ACC112 (cell line): ENCODE results near the gene POMT2.

ENCODE experiments used
- H2AFZ ChIP-seq: fragments of 200-600 bp; sonication (generic); one replicate; pipeline ENCODE4 v1.6.0; 2017; ENCODE audit warnings: antibody characterized with exemption, low read length; ENCODE audit not compliant: unreplicated experiment
- H3K27ac ChIP-seq: fragments of 200-600 bp; sonication (generic); 2 replicates; pipeline ENCODE4 v1.5.1; 2014; ENCODE audit warnings: low read depth, mild to moderate bottlenecking, antibody characterized with exemption, low read length, moderate library complexity
- H3K27me3 ChIP-seq: fragments of 200-600 bp; sonication (generic); 2 replicates; pipeline ENCODE4 v1.6.1; 2014; ENCODE audit warnings: mild to moderate bottlenecking, antibody characterized with exemption, low read length, moderate library complexity, mixed read lengths; ENCODE audit not compliant: insufficient read depth
- H3K36me3 ChIP-seq: fragments of 200-600 bp; sonication (generic); 2 replicates; pipeline ENCODE4 v1.6.1; 2016; ENCODE audit warnings: mild to moderate bottlenecking, antibody characterized with exemption, low read length, moderate library complexity, mixed read lengths; ENCODE audit not compliant: insufficient read depth
- H3K4me1 ChIP-seq: fragments of 200-600 bp; sonication (generic); one replicate; pipeline ENCODE4 v1.6.1; 2016; ENCODE audit warnings: low read length, mixed read lengths; ENCODE audit not compliant: insufficient read depth, unreplicated experiment, control insufficient read depth
- H3K4me3 ChIP-seq: fragments of 200-600 bp; sonication (generic); 2 replicates; pipeline ENCODE4 v1.5.1; 2014; ENCODE audit warnings: mild to moderate bottlenecking, low read depth, low read length
- H3K79me2 ChIP-seq: fragments of 200-600 bp; sonication (generic); one replicate; pipeline ENCODE4 v1.6.0; 2016; ENCODE audit warnings: low read length; ENCODE audit not compliant: control insufficient read depth, unreplicated experiment, insufficient read depth

POMT2 gene

GRCh38 chr14:77239412-77239811 is 81.3 kb downstream of the POMT2 start:
- Histone ChIP-seq H3K4me3 (no peak overlapping the region), H3K4me1 (no peaks in the 10 kb centered on the region), H3K79me2 (no peaks in the 10 kb centered on the region), H3K27me3 (peaks cover 37% of the 10 kb centered on the region; the same call in 1 of the 2 replicates), H2AFZ (no peak overlapping the region), H3K27ac (no peak overlapping the region), H3K36me3 (no peaks in the 10 kb centered on the region)

- no peaks in the 10 kb centered on the region for H3K79me2 ChIP-seq
- no peaks in the 10 kb centered on the region for H3K36me3 ChIP-seq
- H2AFZ ChIP-seq, result no peak overlapping the region
- peaks cover 33% of the 10 kb centered on the region; the same call in 1 of the 2 replicates for H3K27me3 ChIP-seq
- no peaks in the 10 kb centered on the region for H3K4me1 ChIP-seq
- H3K4me3 ChIP-seq, result no peak overlapping the region
- H3K27ac ChIP-seq, result no peak overlapping the region
Observed at GRCh38 chr14:77238996-77239395, 81.7 kb downstream of the POMT2 start.

- Histone ChIP-seq H3K4me1 (no peaks in the 10 kb centered on the region), H3K27ac (no peak overlapping the region)
Observed at GRCh38 chr14:77238356-77238755, 82.3 kb downstream of the POMT2 start.

GRCh38 chr14:77236814-77237213 is 83.9 kb downstream of the POMT2 start:
- Histone ChIP-seq H3K79me2 (no peaks in the 10 kb centered on the region), H3K27ac (no peak overlapping the region), H3K36me3 (no peaks in the 10 kb centered on the region), H2AFZ (no peak overlapping the region), H3K4me3 (no peak overlapping the region), H3K4me1 (no peaks in the 10 kb centered on the region), H3K27me3 (peaks cover 43% of the 10 kb centered on the region)

More at GRCh38 chr14:77238356-77238755, 82.3 kb downstream of the POMT2 start:
- Histone ChIP-seq H2AFZ (no peak overlapping the region), H3K27me3 (peaks cover 36% of the 10 kb centered on the region; the same call in 1 of the 2 replicates), H3K36me3 (no peaks in the 10 kb centered on the region), H3K4me3 (no peak overlapping the region), H3K79me2 (no peaks in the 10 kb centered on the region)

GRCh38 chr14:77231721-77232120 is 89.0 kb downstream of the POMT2 start:
- H3K27ac ChIP-seq, result no peak overlapping the region
- H3K27me3 ChIP-seq, result peaks cover 32% of the 10 kb centered on the region
- no peak overlapping the region for H2AFZ ChIP-seq
- no peak overlapping the region for H3K4me3 ChIP-seq
- H3K79me2 ChIP-seq, result no peaks in the 10 kb centered on the region
- no peaks in the 10 kb centered on the region for H3K4me1 ChIP-seq
- H3K36me3 ChIP-seq, result no peaks in the 10 kb centered on the region

GRCh38 chr14:77230914-77231313 is 89.8 kb downstream of the POMT2 start:
- no peaks in the 10 kb centered on the region for H3K36me3 ChIP-seq
- no peaks in the 10 kb centered on the region for H3K4me1 ChIP-seq
- no peak overlapping the region for H3K27ac ChIP-seq
- H3K79me2 ChIP-seq, result no peaks in the 10 kb centered on the region
- H2AFZ ChIP-seq, result no peak overlapping the region
- H3K4me3 ChIP-seq, result no peak overlapping the region
- peaks cover 32% of the 10 kb centered on the region for H3K27me3 ChIP-seq

- Histone ChIP-seq H3K27ac (no peak overlapping the region), H3K4me1 (no peaks in the 10 kb centered on the region), H3K27me3 (peaks cover 37% of the 10 kb centered on the region), H3K79me2 (no peaks in the 10 kb centered on the region), H2AFZ (no peak overlapping the region), H3K4me3 (no peak overlapping the region), H3K36me3 (no peaks in the 10 kb centered on the region)
Observed at GRCh38 chr14:77228056-77228455, 92.6 kb downstream of the POMT2 start.

GRCh38 chr14:77225892-77226557 is 94.7 kb downstream of the POMT2 start:
- H3K27me3 ChIP-seq, result peaks cover 45% of the 10 kb centered on the region
- no peaks in the 10 kb centered on the region for H3K79me2 ChIP-seq
- no peak overlapping the region for H3K27ac ChIP-seq
- H2AFZ ChIP-seq, result no peak overlapping the region
- no peaks in the 10 kb centered on the region for H3K36me3 ChIP-seq
- H3K4me1 ChIP-seq, result no peaks in the 10 kb centered on the region
- no peak overlapping the region for H3K4me3 ChIP-seq

GRCh38 chr14:77225254-77225653 is 95.4 kb downstream of the POMT2 start:
- Histone ChIP-seq H3K4me1 (no peaks in the 10 kb centered on the region), H2AFZ (no peak overlapping the region), H3K27ac (no peak overlapping the region), H3K36me3 (no peaks in the 10 kb centered on the region), H3K4me3 (no peak overlapping the region), H3K79me2 (no peaks in the 10 kb centered on the region), H3K27me3 (peaks cover 42% of the 10 kb centered on the region)
